B cell (primary cell): ENCODE data around the gene TLE3.

Experiments used
- EZH2 ChIP-seq: IDR thresholded peaks from 2 replicates; pipeline ENCODE4 v1.6.1; 2012; ENCODE audit warnings: borderline replicate concordance, low read depth, mild to moderate bottlenecking, moderate library complexity, low read length; ENCODE audit not compliant: insufficient read depth, poor library complexity, severe bottlenecking
- TF ChIP-seq, protein P1 (sequence below): fragments of 200-600 bp; IDR thresholded peaks from one replicate; pipeline ENCODE4 v1.8.0; 2022; ENCODE audit warnings: antibody characterized with exemption, mild to moderate bottlenecking

DNA sequence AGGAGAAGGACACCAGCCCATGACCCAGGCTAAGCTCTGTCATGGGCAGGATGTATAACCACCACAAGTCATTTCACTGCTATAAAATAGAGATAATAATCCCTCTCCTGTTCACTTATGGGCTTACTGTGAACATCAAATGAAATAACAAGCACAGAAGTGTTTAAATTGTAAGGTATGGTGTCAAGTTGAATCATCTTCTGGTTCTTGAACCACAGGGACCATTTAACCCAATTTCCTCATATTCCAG is 44.3 kb upstream of the TLE3 start:
- no peak for TF ChIP-seq EZH2
- TF ChIP-seq, protein P1, sequence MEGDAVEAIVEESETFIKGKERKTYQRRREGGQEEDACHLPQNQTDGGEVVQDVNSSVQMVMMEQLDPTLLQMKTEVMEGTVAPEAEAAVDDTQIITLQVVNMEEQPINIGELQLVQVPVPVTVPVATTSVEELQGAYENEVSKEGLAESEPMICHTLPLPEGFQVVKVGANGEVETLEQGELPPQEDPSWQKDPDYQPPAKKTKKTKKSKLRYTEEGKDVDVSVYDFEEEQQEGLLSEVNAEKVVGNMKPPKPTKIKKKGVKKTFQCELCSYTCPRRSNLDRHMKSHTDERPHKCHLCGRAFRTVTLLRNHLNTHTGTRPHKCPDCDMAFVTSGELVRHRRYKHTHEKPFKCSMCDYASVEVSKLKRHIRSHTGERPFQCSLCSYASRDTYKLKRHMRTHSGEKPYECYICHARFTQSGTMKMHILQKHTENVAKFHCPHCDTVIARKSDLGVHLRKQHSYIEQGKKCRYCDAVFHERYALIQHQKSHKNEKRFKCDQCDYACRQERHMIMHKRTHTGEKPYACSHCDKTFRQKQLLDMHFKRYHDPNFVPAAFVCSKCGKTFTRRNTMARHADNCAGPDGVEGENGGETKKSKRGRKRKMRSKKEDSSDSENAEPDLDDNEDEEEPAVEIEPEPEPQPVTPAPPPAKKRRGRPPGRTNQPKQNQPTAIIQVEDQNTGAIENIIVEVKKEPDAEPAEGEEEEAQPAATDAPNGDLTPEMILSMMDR: no peak
